Measurements from ENCODE around the gene YAP1.

YAP1 gene

GRCh38 chr11:102229510-102230123 is 119.4 kb downstream of the YAP1 start:
- Histone ChIP-seq H3K4me3 (no peak overlapping the region), H3K27ac (peak overlapping the region in 4 of 21 experiments; percentile 17 to 26 (median 18))

- H3K4me3 ChIP-seq, result no peak overlapping the region
- peak overlapping the region in 4 of 21 experiments; percentile 17 to 26 (median 18) for H3K27ac ChIP-seq
Observed at GRCh38 chr11:102230186-102230585, 119.9 kb downstream of the YAP1 start.

GRCh38 chr11:102230911-102231310 is 120.7 kb downstream of the YAP1 start:
- Histone ChIP-seq H3K4me3 (no peak overlapping the region), H3K27ac (no peak overlapping the region)

GRCh38 chr11:102234779-102235439 is 124.7 kb downstream of the YAP1 start:
- H3K27ac ChIP-seq, result peak overlapping the region in 5 of 21 experiments; percentile 9 to 58 (median 22)
- H3K4me3 ChIP-seq, result no peak overlapping the region

GRCh38 chr11:102237096-102237735 is 127.0 kb downstream of the YAP1 start:
- Histone ChIP-seq H3K4me3 (no peak overlapping the region), H3K27ac (peak overlapping the region in 4 of 21 experiments; percentile 16 to 43 (median 36))

GRCh38 chr11:102238391-102238821 is 128.2 kb downstream of the YAP1 start:
- no peak overlapping the region for H3K4me3 ChIP-seq
- H3K27ac ChIP-seq, result no peak overlapping the region

- Histone ChIP-seq H3K27ac (no peak overlapping the region), H3K4me3 (no peak overlapping the region)
Observed at GRCh38 chr11:102239448-102239847, 129.2 kb downstream of the YAP1 start.

- Histone ChIP-seq H3K27ac (no peak overlapping the region), H3K4me3 (no peak overlapping the region)
Observed at GRCh38 chr11:102239911-102240310, 129.7 kb downstream of the YAP1 start.

GRCh38 chr11:102240502-102240901 is 130.3 kb downstream of the YAP1 start:
- H3K27ac ChIP-seq, result no peak overlapping the region
- H3K4me3 ChIP-seq, result no peak overlapping the region

GRCh38 chr11:102241026-102241425 is 130.8 kb downstream of the YAP1 start:
- Histone ChIP-seq H3K27ac (no peak overlapping the region), H3K4me3 (no peak overlapping the region)

- H3K27ac ChIP-seq, result no peak overlapping the region
Observed at GRCh38 chr11:102243399-102243884, 133.2 kb downstream of the YAP1 start.

GRCh38 chr11:102244681-102245409 is 134.6 kb downstream of the YAP1 start:
- Histone ChIP-seq H3K4me3 (no peak overlapping the region), H3K27ac (no peak overlapping the region)

More at GRCh38 chr11:102243399-102243884, 133.2 kb downstream of the YAP1 start:
- H3K4me3 ChIP-seq, result no peak overlapping the region

- H3K4me3 ChIP-seq, result no peak overlapping the region
- no peak overlapping the region for H3K27ac ChIP-seq
Observed at GRCh38 chr11:102251423-102251822, 141.2 kb downstream of the YAP1 start.

- H3K27ac ChIP-seq, result peak overlapping the region in 5 of 21 experiments; percentile 20 to 68 (median 54)
- no peak overlapping the region for H3K4me3 ChIP-seq
Observed at GRCh38 chr11:102252339-102252891, 142.2 kb downstream of the YAP1 start.

- no peak overlapping the region for H3K4me3 ChIP-seq
- H3K27ac ChIP-seq, result peak overlapping the region in 14 of 21 experiments; percentile 20 to 68 (median 50)
Observed at GRCh38 chr11:102253020-102253715, 142.9 kb downstream of the YAP1 start.

- peak overlapping the region in 10 of 21 experiments; percentile 9 to 68 (median 54) for H3K27ac ChIP-seq
- H3K4me3 ChIP-seq, result no peak overlapping the region
Observed at GRCh38 chr11:102254047-102254446, 143.8 kb downstream of the YAP1 start.

GRCh38 chr11:102256251-102256650 is 146.0 kb downstream of the YAP1 start:
- H3K27ac ChIP-seq, result peak overlapping the region in 8 of 21 experiments; percentile 11 to 88 (median 44)
- H3K4me3 ChIP-seq, result no peak overlapping the region

GRCh38 chr11:102260241-102260640 is 150.0 kb downstream of the YAP1 start:
- Histone ChIP-seq H3K4me3 (no peak overlapping the region), H3K27ac (no peak overlapping the region)

GRCh38 chr11:102263379-102264003 is 153.2 kb downstream of the YAP1 start:
- no peak overlapping the region for H3K27ac ChIP-seq

More at GRCh38 chr11:102263379-102264003, 153.2 kb downstream of the YAP1 start:
- no peak overlapping the region for H3K4me3 ChIP-seq
